Osteoblast (primary cell): ENCODE results near the gene CHRM5. TPM values are rescaled to one million over a fixed set of nuclear protein-coding genes. Genes with fewer than 3 reads are reported as not detected.
A peak's percentile ranks its signal among the peaks of the same experiment; 100 is the strongest.

ENCODE experiments used
- DNase-seq: peaks from one replicate; pipeline ENCODE4 v3.0.0; 2011; ENCODE audit warnings: low spot score, mixed read lengths; ENCODE audit not compliant: insufficient read length; ENCODE audit errors: missing footprints
- H2AFZ ChIP-seq: 2 replicates; pipeline ENCODE4 v1.6.0; 2011; ENCODE audit warnings: mild to moderate bottlenecking, low read length
- H3K27ac ChIP-seq: 2 replicates; pipeline ENCODE4 v1.5.1; 2011; ENCODE audit warnings: mild to moderate bottlenecking, low read depth, low read length, moderate library complexity
- H3K27me3 ChIP-seq: 2 replicates; pipeline ENCODE4 v1.6.0; 2012; ENCODE audit warnings: mild to moderate bottlenecking, control low read depth, inconsistent platforms, low read length, moderate library complexity; ENCODE audit not compliant: insufficient read depth
- H3K36me3 ChIP-seq: 2 replicates; pipeline ENCODE4 v1.5.1; 2011; ENCODE audit warnings: mild to moderate bottlenecking, low read length, control low read depth, moderate library complexity; ENCODE audit not compliant: insufficient read depth
- H3K4me1 ChIP-seq: 2 replicates; pipeline ENCODE4 v1.5.1; 2011; ENCODE audit warnings: mild to moderate bottlenecking, low read length, control low read depth, moderate library complexity; ENCODE audit not compliant: insufficient read depth
- H3K4me2 ChIP-seq: 2 replicates; pipeline ENCODE4 v1.6.0; 2011; ENCODE audit warnings: mild to moderate bottlenecking, low read length; ENCODE audit not compliant: insufficient read depth
- H3K4me3 ChIP-seq: fragments of 200-600 bp; sonication (generic); 3 replicates; pipeline ENCODE4 v1.5.1; 2012; ENCODE audit warnings: mild to moderate bottlenecking, low read length, inconsistent platforms; ENCODE audit not compliant: insufficient read depth
- H3K79me2 ChIP-seq: 2 replicates; pipeline ENCODE4 v1.6.0; 2012; ENCODE audit warnings: mild to moderate bottlenecking, low read length, control low read depth, inconsistent platforms; ENCODE audit not compliant: insufficient read depth
- H3K9me3 ChIP-seq: 2 replicates; pipeline ENCODE4 v1.5.1; 2011; ENCODE audit warnings: low read depth, low read length, control low read depth
- H4K20me1 ChIP-seq: 2 replicates; pipeline ENCODE4 v1.6.0; 2012; ENCODE audit warnings: mild to moderate bottlenecking, low read length, control low read depth; ENCODE audit not compliant: insufficient read depth
- CTCF ChIP-seq: IDR thresholded peaks from 2 replicates; pipeline ENCODE4 v1.5.1; 2011; ENCODE audit warnings: mild to moderate bottlenecking, low read depth, low read length, moderate library complexity; ENCODE audit errors: extremely low read depth
- total RNA-seq: library from RNA; depleted of rRNA; stranded (reverse); fragments of >200 nt; gene quantifications from 2 replicates; pipeline ENCODE4 v1.2.3, GENCODE V29; 2012

Gene CHRM5
- total RNA-seq, 1 donor = under 0.01 TPM

GRCh38 chr15:34059946-34060345 is 91.6 kb downstream of the CHRM5 start:
- Histone ChIP-seq H3K4me2 (no peak overlapping the region), H3K27ac (no peak overlapping the region), H2AFZ (peak overlapping the region; percentile 20), H3K4me3 (no peak overlapping the region), H4K20me1 (no peaks in the 10 kb centered on the region), H3K79me2 (no peaks in the 10 kb centered on the region), H3K27me3 (no peaks in the 10 kb centered on the region), H3K9me3 (no peaks in the 10 kb centered on the region), H3K4me1 (peaks cover 24% of the 10 kb centered on the region), H3K36me3 (no peaks in the 10 kb centered on the region)
- no peak for DNase-seq
- TF ChIP-seq CTCF = no peak

GRCh38 chr15:34064438-34064837 is 96.1 kb downstream of the CHRM5 start:
- no peak overlapping the region for H3K27ac ChIP-seq
- H3K4me1 ChIP-seq = peaks cover 7% of the 10 kb centered on the region
- no peak overlapping the region for H3K4me3 ChIP-seq
- no peaks in the 10 kb centered on the region for H3K9me3 ChIP-seq
- H3K36me3 ChIP-seq = no peaks in the 10 kb centered on the region
- no peak for DNase-seq
- H3K27me3 ChIP-seq = no peaks in the 10 kb centered on the region
- no peak overlapping the region for H2AFZ ChIP-seq
- no peaks in the 10 kb centered on the region for H3K79me2 ChIP-seq
- H4K20me1 ChIP-seq = no peaks in the 10 kb centered on the region
- no peak overlapping the region for H3K4me2 ChIP-seq
- TF ChIP-seq CTCF = no peak

- no peak overlapping the region for H3K27ac ChIP-seq
- H3K36me3 ChIP-seq = no peaks in the 10 kb centered on the region
- H3K79me2 ChIP-seq = no peaks in the 10 kb centered on the region
- no peak overlapping the region for H3K4me3 ChIP-seq
- H3K27me3 ChIP-seq = no peaks in the 10 kb centered on the region
- H3K4me1 ChIP-seq = peaks cover 7% of the 10 kb centered on the region
- DNase-seq = no peak
- H2AFZ ChIP-seq = no peak overlapping the region
- no peaks in the 10 kb centered on the region for H3K9me3 ChIP-seq
- H4K20me1 ChIP-seq = no peaks in the 10 kb centered on the region
- no peak overlapping the region for H3K4me2 ChIP-seq
- TF ChIP-seq CTCF = no peak
Observed at GRCh38 chr15:34065261-34065660, 97.0 kb downstream of the CHRM5 start.

- no peak for TF ChIP-seq CTCF
- no peak overlapping the region for H3K4me2 ChIP-seq
- H3K79me2 ChIP-seq = no peaks in the 10 kb centered on the region
- no peaks in the 10 kb centered on the region for H3K9me3 ChIP-seq
- no peak overlapping the region for H3K4me3 ChIP-seq
- H3K36me3 ChIP-seq = no peaks in the 10 kb centered on the region
- H2AFZ ChIP-seq = no peak overlapping the region
- no peak overlapping the region for H3K27ac ChIP-seq
- H3K4me1 ChIP-seq = peaks cover 7% of the 10 kb centered on the region
- H4K20me1 ChIP-seq = no peaks in the 10 kb centered on the region
- no peak for DNase-seq
- no peaks in the 10 kb centered on the region for H3K27me3 ChIP-seq
Observed at GRCh38 chr15:34065941-34066340, 97.6 kb downstream of the CHRM5 start.
